ENCODE measurements around the gene TFE3.
"Not testable (repeated sequence)": the region's sequence is repeated elsewhere in the genome, so short reads cannot be mapped to it uniquely, and the experiment has no call there.

Gene TFE3

DNA sequence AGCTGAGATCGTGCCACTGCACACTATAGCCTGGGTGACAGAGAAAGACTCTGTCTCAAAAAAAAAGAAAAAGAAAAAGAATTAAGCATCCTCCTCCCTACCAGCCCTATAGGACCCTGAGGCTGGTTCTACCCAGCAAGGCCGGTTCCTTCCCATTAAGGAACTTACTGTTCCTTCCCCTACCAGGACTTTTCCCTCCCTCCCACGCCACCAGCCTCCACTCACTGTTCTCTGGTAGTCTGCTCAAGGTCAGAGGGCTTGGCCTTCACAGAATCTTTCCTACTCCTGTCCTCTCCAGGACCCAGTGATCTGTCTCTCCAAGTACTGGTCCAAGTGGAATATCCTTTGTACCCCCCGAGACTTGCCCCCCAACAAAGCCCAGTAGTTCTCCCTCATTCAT, 42.5 kb downstream of the TFE3 start:
- no peak for DNase-seq (ENCODE audit: low spot score)

- no peak for DNase-seq (ENCODE audit: low spot score)
Observed at GRCh38 chrX:48999030-48999429, 44.1 kb downstream of the TFE3 start.

GRCh38 chrX:48998391-48998790, 44.8 kb downstream of the TFE3 start:
- no peak for DNase-seq (ENCODE audit: low spot score)

- no peak for DNase-seq (ENCODE audit: low spot score)
Observed at GRCh38 chrX:48997865-48998264, 45.3 kb downstream of the TFE3 start.

DNA sequence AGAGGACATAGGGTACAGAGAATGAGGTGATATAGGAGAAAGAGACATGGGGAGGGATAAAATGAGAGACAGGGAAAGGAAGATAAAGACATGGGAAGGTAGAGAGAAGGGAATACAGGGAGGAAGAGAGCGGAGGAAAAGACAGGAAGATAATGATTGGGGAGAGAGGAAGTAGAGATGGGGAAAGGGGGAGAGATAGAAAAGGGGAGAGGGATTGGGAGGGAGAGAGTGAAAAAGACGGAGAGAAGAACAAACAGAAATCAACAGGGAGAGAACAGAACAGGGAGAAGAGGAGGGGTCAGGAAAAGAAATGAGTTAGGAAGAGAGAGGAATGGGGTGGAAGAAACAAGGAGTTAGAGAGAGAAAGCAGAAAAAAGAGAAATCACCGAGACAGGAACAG, 45.7 kb downstream of the TFE3 start:
- no peak for DNase-seq (ENCODE audit: low spot score)

GRCh38 chrX:48996969-48997368, 46.2 kb downstream of the TFE3 start:
- peak; percentile 49 for DNase-seq (ENCODE audit: low spot score)

GRCh38 chrX:48992341-48992740, 50.8 kb downstream of the TFE3 start:
- no peak for DNase-seq (ENCODE audit: low spot score)

DNA sequence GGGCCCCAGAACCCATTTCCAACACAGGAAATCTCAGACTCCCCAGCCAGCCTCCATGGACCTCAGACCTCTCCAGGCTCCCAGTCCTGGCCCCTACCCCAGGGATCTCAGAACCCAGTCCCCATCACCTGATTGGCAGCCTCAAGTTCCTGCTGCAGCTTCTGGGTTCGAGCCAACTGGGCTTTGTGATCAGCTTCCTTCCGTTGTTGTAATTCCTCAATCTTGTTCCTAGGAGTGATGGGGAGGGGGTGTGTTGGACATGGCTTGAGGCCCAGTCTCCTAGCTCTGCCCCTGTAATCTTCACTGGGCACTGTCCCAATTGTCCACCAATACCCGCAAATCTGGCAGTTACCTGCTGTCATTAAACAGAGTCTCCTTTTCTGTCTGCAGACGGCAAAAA, 53.7 kb downstream of the TFE3 start:
- DNase-seq (ENCODE audit: low spot score), result no peak

GRCh38 chrX:48983896-48984295, 59.3 kb downstream of the TFE3 start:
- no peak for DNase-seq (ENCODE audit: low spot score)

GRCh38 chrX:48983081-48983480, 60.1 kb downstream of the TFE3 start:
- DNase-seq (ENCODE audit: low spot score), result no peak

GRCh38 chrX:48981178-48981577, 62.0 kb downstream of the TFE3 start:
- DNase-seq (ENCODE audit: low spot score), result no peak

DNA sequence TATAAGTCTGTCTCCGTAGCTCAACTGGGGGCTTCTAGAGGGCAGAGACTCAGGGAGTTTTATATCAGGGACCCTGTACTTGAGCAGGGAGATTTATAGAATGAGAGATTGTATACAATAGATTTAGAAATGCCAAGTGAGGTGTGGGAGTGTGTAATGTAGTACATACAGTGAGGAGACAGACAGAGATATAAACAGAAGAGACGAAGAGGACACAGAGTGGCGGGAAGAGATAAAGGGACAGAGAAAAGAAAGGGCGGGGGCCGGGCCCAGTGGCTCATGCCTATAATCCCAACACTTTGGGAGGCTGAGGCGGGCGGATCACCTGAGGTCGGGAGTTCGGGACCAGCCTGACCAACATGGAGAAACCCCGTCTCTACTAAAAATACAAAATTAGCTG, 62.8 kb downstream of the TFE3 start:
- not testable (repeated sequence) for DNase-seq (ENCODE audit: low spot score)
